GM19467 (cell line): ENCODE results near the gene TTLL5.

Experiments
- ATAC-seq: cut with Tn5 transposase; IDR thresholded peaks from one replicate; pipeline ENCODE4 v1.9.1; 2021; ENCODE audit warnings: mild to moderate bottlenecking, moderate library complexity; ENCODE audit not compliant: unreplicated experiment

The TTLL5 gene, protein sequence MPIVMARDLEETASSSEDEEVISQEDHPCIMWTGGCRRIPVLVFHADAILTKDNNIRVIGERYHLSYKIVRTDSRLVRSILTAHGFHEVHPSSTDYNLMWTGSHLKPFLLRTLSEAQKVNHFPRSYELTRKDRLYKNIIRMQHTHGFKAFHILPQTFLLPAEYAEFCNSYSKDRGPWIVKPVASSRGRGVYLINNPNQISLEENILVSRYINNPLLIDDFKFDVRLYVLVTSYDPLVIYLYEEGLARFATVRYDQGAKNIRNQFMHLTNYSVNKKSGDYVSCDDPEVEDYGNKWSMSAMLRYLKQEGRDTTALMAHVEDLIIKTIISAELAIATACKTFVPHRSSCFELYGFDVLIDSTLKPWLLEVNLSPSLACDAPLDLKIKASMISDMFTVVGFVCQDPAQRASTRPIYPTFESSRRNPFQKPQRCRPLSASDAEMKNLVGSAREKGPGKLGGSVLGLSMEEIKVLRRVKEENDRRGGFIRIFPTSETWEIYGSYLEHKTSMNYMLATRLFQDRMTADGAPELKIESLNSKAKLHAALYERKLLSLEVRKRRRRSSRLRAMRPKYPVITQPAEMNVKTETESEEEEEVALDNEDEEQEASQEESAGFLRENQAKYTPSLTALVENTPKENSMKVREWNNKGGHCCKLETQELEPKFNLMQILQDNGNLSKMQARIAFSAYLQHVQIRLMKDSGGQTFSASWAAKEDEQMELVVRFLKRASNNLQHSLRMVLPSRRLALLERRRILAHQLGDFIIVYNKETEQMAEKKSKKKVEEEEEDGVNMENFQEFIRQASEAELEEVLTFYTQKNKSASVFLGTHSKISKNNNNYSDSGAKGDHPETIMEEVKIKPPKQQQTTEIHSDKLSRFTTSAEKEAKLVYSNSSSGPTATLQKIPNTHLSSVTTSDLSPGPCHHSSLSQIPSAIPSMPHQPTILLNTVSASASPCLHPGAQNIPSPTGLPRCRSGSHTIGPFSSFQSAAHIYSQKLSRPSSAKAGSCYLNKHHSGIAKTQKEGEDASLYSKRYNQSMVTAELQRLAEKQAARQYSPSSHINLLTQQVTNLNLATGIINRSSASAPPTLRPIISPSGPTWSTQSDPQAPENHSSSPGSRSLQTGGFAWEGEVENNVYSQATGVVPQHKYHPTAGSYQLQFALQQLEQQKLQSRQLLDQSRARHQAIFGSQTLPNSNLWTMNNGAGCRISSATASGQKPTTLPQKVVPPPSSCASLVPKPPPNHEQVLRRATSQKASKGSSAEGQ (N-terminal part only)

DNA sequence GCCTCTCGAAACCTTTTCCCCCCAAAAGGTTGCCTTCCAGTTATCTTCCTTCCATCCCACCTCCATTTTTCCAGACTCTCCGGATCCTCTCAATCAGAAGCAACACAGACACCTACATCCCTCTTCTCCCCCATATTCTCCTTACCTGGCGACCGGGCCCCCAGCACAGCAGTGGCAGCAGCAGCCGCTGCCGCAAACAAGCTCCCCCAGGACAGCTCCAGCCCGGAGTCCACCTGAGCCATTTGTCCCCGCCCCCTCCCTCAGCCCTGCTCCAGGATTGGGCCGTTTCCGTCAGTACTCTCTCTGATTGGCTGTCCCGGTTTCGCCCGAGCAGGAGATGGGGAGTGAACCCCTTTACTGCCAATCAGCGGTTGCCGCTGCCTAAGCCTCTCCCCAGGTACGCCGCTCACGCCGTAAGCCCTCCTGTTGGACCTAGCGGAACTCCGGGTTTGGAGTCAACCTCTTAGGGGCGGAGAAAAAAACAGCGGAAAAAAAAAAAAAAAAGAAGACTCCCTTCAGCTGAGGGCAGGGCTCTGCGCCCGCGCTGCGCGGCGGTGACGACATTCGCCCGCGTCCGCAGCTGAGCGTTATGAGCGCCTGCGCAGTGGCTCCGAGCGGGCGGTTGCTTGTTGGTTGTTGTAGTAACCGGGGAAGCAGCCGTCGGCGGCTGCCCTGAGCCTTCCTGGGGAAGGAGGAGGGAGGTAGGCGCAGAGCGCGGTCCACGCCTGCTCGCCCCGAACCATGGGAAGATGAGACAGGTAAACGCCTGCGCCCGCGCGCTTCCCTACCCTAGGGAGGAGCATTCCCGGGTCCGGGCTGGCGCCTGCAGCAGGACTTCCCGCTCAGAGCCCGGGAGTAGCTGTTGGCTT lies at the start of gene TTLL5, which contains the start of gene ERG28:
TSS of gene TTLL5 (plus strand) at position 617 of the 869 bp plus-strand sequence. CDS start 1,904 bp downstream, outside the sequence.
TSS of gene ERG28 (minus strand) at position 247 of the 869 bp plus-strand sequence. CDS start 3,374 bp downstream, outside the sequence.
- ATAC-seq: peak; percentile 96

DNA sequence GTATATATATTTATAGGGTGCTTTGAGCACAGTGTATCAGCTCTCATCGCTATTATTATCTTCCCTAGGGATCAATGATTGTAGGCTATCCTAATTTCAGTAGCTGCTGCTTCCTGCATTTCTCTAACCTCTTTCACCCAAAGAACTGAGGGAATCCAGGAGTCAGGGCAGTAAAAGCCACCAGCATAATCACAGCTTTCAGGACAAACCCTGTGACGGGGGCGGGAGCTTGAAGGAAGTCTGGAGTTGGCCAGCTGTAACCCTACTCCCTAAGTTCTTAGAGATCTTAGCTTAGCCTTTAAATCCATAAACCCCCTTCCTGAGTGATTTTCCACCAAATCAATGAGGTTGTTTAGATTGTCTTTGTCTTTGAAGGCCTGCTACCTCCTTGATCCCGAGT lies 48.9 kb upstream of the TTLL5 start:
- no peak for ATAC-seq

DNA sequence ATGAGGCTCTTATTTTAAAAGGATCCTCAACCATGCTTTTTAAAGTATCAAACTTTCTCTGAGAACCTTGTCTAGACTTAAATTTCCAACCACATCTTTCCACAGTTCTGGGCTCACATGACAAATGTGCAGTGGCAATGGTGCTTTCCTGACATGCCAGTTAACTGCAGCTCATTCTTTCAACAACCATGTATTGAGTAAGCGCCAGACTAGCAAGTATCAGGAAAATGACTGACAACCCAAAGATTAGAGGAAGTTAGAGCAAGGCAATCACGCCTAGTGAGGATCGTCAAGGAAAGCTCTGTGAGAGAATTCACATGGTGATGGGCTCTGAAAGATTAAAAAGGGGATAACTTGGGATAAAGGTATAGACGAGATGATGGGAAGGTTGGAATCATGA lies 46.9 kb upstream of the TTLL5 start:
- ATAC-seq: no peak

DNA sequence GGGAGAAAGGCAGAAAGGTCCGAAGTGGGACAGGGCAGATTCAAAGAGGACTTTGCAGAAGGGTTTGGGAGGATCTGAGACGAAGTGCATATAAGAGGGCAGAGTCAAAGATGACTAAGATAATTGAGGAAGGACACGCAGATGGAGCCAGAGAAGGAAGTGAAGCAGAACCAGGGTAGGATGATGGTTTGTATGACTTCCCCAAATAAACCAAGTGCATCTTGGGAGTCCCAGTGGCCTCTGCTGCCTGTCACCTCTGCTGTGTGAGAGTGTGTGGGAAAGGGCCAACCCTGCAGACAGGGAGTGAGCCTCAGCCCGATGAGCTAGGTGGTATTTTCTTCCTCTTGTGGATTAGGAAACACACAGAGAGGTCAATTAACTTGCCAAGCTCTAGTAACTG lies 45.8 kb upstream of the TTLL5 start:
- ATAC-seq: no peak

DNA sequence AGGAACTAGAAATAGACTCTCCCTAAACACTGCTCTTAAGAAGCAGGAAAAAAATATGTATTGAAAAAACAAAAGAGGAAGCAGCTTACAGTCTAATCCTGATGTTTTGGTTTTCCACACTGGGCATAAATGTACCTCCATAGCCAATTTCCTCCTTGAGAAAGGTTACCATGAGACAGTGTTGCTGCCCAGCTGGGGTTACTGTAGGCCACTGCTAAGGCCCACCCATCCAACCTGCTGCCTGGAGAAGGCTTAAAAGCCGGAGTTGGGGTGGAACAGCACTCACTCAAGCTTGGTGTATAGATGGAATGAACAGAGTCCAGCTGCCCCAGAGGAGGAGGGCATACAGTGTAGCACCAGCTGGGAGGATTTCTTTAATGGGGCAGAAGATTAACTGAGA lies 41.5 kb upstream of the TTLL5 start:
- no peak for ATAC-seq

DNA sequence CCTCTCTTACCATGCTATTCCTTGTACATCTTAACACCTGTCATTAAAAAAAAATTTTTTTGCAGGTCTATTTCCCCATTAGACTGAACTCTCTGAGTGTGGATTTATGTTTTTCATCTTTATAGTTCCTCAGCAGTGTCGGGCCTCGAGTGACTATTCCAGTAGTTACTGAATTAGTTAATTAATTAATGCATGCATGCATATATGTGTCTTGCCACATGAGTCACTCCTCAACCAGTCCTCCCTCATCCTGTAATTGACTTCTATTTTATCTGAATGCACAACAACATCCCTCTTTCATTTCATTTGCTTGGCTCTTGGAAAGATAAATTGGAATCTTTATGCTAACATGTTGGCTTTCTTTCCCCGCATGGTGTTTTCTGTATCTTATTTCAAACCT lies 36.0 kb upstream of the TTLL5 start:
- ATAC-seq: no peak

DNA sequence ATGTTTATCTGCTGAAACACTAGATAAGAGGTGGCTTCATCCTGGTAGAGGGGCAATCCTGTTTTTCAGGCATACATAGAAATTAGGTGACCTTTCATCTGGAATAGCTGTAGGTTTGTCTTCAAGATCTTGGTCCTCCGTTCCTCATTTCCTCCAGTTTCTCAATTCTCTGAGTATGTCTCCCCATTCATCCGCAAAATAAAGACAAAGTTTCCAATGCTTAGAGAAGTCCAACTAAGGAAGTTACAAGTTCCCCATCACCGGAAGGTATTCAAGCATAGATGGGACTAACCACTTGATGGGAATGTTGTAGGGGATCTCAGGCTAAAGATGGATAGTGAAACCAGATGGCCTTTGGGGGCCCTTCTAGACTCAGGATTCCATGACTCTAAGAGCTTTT lies 34.6 kb upstream of the TTLL5 start:
- no peak for ATAC-seq

DNA sequence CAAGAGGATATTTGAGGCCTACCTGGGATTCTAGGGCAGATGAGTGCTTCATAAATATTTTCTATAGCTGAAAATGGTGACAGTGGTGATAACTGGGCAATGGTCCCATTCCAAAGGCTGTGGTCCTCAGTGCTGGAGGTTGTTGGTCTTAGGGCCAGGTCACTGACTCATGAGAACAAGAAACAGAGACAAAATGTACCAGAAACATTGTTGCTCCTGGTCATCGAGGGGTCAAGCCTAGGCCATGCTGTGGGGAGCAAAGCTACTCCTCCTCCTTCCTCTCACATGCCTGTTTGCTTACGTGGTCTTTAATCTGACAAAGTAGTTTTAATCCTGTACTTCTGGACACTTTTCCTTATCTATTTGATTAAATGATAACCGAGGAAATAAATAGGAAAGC lies 34.2 kb upstream of the TTLL5 start:
- no peak for ATAC-seq

DNA sequence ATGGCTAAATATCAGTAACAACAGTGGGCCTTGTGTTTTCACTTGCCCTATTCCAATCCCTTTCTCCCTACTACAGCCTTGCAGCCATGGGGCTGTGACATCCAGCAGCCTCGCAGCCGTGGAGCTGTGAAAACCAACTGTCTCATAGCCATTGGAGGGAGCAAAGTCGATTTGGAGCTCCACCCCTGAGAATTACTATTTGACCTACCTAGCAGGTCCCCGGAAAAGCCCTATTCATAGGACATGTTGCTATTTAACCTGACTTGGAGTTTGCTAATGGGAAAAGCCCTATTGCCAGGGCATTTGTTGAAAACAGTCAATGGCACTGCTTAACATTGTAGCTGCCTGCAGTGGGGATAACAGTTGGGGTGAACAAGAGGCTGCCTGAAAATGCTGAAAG lies 33.6 kb upstream of the TTLL5 start:
- ATAC-seq: no peak

DNA sequence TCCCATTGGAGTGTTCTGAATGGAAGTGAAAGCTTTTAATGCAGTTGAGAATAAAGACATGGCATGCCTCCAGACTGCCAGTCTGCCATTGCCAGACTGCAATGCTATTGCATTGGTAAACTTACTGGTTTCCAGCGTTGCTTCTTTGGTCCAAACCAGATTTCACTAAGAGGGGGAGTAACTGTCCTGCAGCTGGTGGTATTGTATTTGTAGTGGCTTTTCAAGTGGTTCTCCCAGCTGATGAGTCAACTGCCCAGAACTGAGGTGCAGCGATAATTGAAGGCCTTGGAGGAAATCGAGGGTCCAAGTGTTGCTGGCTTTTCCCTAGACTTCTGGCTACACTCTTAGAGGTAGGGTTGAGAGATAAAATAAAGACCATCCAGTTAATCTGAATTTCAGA lies 32.2 kb upstream of the TTLL5 start:
- ATAC-seq: no peak

DNA sequence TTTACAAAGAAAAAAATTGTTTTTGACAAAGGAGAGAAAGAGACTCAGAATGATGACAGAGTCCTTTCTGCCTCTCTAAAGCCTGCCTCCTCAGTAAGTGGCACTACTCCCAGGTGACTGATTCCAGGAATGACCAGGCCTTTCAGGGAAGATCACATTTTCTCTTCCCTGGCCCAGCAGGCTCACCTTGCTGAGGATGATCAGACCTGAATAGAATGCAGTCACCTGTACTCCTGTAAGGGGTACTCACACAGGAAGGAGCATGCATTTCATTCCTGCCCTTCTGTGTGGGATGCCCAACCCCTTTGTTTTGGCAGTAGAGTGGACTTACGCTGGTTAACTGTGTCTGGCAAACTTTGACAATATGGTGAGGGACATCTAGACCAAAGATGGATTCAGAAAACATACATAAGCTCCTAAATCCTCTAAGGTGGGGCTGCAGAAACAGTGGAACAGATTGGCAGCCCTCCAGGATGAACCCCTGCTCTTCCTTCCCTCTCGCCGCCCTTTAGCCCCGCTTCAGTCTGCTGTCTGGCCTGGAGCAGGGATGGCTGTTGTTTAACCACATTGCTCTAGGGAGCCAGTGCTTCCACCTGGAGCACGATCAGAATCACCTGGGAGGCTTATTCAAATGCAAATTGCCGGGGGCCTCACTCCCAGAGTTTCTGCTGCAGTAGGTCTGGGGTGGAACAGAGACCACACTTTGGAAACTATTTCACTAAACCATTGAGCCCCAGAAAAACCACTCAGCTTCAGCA lies 30.2 kb upstream of the TTLL5 start:
- no peak for ATAC-seq

DNA sequence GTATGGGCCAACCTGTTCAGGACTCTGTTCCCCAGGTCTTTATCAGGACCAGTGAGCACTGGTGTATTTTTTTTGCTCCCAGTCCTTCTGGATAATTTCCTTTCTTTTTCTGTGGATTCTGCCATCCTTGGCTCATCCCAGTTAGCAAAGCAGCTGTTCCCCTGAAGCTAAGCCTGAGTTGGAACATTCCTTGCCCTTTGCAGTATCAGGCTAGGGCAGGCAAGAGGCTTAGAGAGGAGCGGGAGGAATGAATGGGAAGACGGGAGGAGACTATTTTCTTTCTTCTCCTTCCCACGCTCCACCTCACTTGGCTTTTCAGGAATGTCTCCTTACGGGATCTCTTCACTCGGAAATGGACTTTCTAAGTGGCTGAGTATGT lies 29.6 kb upstream of the TTLL5 start:
- no peak for ATAC-seq

DNA sequence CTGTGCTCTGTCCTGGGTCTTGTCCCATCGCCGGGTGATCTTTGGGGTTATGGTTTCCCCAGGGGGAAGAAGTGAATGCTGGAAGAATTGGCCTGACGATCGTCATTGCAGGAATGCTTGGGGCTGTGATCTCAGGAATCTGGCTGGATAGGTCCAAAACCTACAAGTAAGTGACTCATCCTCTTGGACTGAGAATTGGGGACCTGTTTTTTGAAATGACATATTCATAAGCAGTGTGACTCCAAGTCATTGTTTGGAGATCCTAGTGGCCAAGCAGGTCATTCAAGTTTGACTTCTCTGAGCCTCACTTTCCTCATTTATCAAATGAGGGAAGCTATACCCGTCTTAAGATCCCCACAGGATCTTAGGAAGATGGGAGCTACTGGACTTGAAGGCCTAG lies 26.2 kb upstream of the TTLL5 start:
- no peak for ATAC-seq

DNA sequence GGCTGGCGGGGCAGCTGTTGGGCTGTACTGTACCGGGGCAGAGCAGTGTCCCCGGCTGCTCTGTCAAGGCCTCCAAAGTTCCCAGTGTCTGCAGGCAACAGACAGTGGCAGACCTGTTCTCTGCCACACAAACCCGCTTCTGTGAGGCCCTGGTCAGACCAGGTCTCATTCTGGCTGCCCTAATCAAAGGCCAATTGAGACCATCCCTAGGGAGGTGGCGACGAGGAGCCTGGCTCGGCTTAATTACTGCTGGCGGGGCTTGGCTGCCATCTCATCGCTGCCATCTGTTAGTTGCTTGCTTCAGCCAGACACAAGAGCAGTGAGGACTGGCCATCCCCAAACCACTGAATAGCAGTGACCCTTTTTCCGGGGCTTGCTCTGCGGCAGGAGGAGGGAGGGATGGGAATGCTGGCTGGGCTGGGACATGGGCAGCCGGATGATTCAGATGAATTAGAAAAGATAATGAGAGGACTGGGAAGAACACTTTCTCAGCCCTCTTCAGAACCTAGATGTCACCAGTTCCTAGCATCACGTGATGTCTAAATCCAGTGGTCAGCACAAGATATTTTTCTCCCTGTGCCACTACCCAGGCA lies 24.9 kb upstream of the TTLL5 start:
- no peak for ATAC-seq

DNA sequence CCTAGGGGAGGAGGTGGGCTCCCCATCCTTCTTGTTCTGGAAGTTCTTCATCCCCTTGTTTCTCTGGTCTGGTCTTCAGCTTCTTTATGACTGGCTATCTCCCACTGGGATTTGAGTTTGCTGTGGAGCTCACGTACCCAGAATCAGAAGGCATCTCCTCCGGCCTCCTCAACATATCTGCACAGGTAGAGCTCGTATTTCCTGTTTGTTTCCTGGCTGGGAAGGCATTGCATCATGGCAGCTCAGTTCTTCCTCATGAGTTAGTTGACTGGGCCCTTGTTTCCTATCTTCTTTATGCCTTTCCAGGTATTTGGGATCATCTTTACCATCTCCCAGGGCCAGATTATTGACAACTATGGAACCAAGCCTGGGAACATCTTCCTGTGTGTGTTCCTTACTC lies 20.2 kb upstream of the TTLL5 start:
- no peak for ATAC-seq

DNA sequence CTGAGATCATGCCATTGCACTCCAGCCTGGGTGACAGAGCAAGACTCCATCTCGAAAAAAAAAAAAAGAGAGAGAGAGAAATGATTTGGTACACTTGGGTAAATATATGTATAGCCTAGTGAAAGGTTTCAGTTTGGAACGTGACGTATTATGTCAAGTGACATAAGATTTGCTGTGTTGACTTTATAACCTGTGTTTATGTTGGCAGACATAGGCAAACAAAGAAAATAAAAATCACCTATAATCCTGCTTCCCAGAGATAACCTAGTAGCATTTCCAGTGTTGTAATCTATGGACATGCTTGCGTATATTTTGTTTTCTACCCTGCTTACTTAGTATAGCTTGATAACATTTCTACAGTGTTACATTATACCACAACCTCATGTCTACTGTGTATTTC lies 17.1 kb upstream of the TTLL5 start:
- ATAC-seq: no peak

DNA sequence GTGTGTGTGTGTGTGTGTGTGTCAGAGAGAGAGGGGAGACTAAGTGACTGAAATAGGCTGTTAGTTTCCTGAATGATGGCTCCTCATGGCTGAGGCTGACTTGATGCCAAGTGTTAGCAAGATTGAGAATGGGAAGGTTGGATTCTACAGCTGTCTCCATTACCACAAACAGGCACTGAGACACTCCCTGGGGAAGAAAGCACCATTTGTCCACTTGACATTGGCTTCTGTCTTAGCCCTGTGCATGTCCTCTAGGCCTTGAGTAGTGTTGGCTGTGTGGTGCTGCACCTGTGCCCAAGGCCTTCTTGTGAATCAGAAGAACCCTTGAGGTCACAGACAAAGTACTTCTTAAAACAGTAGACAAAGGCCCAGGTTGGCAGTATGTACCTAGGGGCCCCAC lies 16.0 kb upstream of the TTLL5 start:
- ATAC-seq: no peak

DNA sequence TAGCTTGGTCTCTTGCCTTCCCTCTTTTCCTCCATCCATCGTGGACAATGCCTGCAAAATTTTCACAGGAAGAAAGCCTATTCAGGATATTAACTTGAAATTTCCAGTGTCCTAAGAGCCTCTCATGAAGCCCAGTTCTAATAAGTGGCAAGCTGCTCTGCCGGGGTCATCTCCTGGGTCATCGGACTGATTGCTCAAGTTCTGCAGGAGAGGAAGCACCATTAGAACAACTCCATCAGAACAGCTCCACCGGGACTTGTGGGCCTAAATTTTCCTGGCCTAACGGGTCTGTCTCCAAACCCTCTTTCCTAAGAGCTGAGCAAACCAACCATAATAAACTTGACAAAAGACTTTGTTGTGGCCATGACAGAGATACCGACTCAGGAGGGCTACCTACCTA lies 14.3 kb upstream of the TTLL5 start:
- ATAC-seq: no peak

DNA sequence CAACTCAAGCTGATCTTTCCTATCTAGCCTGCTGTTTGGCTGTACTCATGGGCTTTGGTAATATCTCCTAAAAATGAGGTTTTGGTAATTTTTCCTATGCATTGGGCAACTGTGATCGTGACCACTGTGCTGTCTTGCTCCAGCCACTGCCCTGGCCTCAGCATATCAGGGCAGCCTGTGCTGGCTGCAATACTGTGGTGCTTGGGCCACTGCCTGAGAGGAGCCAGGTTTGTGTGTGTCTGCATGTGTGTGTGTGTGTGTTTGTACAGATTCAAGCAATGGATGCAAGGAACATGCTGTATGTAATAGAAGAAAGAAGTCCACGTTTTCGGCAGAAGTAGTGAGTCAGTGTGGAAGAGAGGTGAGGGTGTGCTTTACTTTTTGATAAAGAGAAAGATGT lies 13.4 kb upstream of the TTLL5 start:
- no peak for ATAC-seq
